ENCODE results near the gene ATXN7L3.

Gene ATXN7L3

DNA sequence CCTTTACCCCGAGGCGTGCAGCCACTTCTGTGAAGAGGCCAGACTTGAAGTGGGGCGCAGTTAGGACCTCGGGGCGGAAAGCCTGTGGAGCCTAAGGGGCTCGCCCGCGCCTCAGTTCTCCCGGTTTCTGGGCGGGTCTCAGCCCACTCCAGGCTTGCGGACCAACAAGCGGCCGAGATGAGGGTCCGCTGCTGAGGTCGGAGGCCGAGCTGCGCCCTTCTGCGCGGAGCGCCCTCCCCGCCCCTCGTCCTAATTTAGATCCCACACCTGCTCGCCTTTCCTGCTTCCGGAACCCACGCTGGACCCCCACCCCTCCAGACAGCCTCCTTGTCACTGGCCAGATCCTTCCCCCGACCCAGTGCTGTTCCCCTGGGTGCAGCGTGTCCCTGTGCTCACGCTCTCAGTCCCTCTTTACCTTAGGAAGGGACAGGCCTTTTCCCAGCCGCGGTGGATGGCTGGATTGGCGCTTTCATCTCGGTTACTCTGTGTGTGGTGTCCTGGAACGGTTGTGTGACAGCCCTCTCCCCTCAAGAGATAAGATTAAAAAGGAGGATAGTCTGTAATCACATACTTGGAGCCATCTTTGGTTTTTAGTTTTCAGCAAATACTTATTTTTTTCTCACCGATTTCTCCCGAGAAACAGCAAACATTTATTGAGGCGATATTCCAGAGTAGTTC lies 933 bp upstream of the ATXN7L3 start:
- no peak for DNase-seq (ENCODE audit: low read depth)

DNA sequence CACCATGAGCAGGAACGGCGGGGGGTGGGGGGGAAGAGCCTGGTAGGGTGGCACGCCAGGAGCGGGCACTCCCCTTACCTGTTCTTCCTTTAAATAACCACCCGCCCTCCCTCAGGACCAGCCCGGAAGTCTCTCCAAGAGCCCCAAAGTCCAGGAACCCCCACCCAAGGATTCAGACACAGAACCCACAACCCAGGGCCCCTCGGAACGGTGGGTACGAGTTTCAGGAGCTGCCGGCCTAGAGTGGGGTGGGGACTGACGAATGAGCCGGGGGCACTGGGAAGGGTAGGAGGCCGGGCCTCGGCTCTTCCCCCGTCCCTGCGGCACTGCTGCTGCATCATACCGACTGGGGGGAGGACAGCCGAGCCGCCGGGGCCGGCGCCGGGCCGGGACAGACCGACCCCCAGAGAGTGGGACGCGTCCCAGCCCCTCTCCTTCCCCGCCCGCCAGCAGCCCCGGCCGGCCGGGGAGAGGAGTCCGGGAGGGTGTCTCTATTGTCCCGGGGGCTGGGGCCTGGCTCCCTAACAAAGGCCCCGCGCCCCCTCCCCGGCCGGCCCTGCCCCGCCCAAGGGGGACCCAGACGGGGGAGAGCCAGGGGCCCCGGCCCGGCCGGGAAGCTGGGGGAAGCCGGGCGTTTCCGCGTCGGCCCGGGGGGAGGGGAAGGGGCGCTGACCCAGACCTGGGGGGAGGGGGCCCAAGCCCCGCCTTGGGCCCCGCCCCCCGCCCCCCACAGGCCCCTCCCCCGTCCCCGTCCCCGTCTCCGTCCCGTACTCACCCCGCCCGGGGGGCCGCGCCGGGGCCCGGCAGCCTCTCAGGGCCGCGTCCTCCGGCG lies 747 bp downstream of the ATXN7L3 start:
- DNase-seq (ENCODE audit: low read depth) = peak; percentile 54

DNA sequence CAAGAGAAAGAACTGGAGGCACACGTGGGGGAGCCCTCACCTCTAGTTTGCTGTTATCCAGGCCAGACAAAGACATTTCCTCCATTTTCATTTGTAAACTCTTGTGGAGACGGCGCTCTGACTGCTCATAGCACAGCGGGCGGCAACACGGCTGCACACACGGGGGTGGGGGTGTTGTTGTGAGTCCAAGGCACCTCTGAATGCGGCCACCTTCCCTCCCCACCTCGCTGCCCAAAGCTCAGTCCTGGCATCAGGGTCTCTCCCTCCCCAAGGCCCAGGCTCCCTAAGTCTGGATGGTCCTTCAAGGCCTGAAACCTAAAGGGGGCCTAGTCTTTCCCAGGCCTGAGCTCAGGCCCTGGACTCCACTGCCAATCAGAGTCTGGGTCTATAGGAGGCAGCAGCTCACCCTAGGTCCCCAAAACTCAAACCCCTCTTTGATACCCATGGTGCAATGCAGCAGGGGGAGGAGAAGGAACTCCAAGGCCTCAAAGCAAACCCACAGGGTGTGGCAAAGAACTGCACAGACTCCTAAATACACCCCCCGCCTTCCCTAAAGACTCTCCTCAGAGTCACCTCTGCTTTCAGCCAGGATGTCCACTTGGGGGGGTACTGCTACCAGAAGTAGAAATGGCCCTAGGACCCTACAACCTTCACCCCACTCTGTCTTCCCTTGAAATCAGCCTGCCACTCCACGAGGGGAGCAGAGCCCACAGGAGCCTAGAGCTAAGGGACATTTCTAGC lies 1.5 kb downstream of the ATXN7L3 start:
- no peak for DNase-seq (ENCODE audit: low read depth)

- no peak for DNase-seq (ENCODE audit: low read depth)
Observed at GRCh38 chr17:44197107-44197506, 2.6 kb downstream of the ATXN7L3 start.

GRCh38 chr17:44193326-44194084 lies 6.2 kb downstream of the ATXN7L3 start:
- DNase-seq (ENCODE audit: low read depth) = no peak

- DNase-seq (ENCODE audit: low read depth) = no peak
Observed at GRCh38 chr17:44192750-44193149, 6.9 kb downstream of the ATXN7L3 start.

DNA sequence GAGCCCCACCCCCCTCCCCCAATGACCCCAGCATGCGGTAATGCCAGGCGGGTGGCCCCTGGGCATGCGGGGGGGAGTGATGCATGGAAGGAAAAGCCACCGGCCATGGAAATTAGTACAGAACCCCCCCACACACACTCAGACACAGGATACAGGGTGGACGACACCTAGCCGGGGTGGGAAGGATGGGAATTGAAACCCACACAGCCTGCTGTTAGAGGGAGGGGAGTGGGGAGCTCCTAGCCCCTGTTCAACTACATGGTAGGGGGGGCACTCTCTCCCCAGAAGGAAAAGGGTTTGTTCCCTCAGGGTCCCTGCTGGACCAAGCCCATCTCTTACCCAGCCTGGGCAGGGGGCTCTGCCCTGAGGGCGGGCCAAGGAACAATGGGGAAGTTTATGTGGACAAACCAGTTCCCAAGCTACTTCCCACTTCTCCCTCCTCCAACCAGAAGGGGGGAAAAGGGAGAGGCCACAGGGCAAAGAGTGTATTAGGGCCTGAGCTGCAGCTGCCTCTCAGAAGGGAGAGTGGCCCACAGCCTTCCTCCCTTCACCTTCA lies 7.7 kb downstream of the ATXN7L3 start:
- no peak for DNase-seq (ENCODE audit: low read depth)

DNA sequence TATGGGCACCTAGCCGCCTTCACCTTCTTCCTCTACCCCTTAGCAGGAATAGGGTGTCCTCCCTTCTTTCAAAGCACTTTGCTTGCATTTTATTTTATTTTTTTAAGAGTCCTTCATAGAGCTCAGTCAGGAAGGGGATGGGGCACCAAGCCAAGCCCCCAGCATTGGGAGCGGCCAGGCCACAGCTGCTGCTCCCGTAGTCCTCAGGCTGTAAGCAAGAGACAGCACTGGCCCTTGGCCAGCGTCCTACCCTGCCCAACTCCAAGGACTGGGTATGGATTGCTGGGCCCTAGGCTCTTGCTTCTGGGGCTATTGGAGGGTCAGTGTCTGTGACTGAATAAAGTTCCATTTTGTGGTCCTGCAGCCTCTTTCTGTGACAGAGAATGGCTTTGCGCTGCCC lies 8.3 kb downstream of the ATXN7L3 start:
- no peak for DNase-seq (ENCODE audit: low read depth)

GRCh38 chr17:44190481-44190880 lies 9.2 kb downstream of the ATXN7L3 start:
- DNase-seq (ENCODE audit: low read depth) = no peak

GRCh38 chr17:44188576-44189403 lies 10.9 kb downstream of the ATXN7L3 start:
- DNase-seq (ENCODE audit: low read depth) = no peak

- DNase-seq (ENCODE audit: low read depth) = no peak
Observed at GRCh38 chr17:44187131-44187899, 12.4 kb downstream of the ATXN7L3 start.

DNA sequence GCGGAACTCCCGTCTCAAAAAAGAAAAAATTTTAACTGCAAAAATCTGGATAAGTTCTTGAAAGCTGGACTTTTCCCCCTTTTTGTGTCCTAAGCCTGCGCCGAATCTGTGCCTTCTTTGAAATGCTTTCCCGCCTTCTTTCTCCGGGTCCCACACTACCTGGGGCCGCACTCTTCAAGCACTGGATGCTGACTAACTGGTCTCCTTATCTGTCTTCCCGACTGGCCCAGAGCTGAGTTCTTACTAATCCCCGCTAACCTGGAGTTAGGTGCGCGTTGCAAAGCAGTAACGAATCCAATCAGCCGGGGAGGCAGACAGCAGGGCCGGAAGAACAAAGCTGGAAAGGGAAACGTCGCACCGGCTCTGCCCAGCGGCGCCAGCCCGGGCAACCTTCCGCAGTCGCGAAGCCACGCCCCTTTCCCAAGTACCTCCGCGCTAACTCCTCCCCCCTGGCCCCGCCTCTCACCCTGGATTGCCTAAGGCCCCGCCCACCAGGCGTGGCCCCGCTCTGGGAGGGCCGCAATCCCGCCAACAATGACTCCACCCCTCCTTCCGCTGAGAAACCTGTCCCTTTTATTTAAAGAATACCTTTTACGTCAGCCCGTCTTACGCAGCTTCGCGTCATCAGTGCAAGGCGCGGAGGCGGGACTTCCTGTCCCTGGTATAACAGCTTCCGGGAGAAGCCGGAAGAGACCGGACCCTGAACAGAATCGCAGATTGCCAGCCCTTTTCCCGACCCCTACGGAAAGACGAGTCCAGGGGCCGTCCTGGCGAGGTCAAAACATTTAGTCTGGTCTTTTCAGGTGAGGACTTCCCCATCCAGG lies 13.2 kb downstream of the ATXN7L3 start, which contains the start of gene TMUB2:
Gene TMUB2, plus strand, starts transcription at position 666 of the 824 bp plus-strand sequence. CDS start 737 bp downstream, outside the sequence.
- peak; percentile 99 for DNase-seq (ENCODE audit: low read depth)

DNA sequence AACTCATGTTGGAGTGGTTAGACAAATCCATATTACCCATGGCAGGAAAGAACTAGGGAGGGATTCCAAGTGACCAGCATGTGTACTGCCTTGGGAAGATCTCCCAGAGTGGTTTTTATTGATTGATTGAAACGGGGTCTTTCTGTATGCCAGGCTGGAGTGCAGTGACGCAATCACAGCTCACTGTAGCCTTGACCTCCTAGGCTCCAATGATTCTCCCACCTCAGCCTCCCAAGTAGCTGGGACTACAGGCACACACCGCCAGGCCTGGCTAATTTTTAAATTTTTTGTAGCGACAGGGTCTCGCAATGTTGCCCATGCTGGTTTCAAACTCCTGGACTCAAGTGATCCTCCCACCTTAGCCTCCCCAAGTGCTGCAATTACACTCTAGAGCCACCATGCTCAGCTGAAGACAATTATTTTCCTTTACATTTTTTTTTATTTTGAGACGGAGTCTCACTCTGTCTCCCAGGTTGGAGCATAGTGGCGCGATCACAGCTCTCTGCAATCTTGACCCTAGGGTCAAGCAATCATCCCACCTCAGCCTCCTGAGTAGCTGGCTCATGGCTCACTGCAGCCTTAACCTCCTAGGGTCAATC lies 15.4 kb downstream of the ATXN7L3 start:
- no peak for DNase-seq (ENCODE audit: low read depth)

DNA sequence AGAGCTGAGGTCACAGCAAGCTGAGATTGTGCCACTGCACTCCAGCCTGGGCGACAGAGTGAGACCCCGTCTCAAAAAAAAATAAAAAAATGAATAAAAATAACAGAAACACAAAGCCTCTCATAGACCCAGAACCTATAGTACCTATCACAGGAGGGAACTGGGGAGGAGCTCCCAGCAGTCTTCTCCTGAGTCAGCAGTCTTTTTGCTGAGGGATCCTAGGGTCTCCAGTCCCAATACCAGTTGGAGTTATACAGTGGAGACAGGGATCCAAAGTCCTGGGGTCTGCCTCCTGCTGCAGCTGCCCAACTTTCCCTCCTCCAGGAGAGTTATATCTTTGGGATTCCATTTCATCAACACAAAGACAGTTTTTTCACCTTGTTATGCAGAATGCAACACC lies 16.7 kb downstream of the ATXN7L3 start:
- no peak for DNase-seq (ENCODE audit: low read depth)

- no peak for DNase-seq (ENCODE audit: low read depth)
Observed at GRCh38 chr17:44178133-44178532, 21.6 kb downstream of the ATXN7L3 start.

GRCh38 chr17:44177640-44178039 lies 22.0 kb downstream of the ATXN7L3 start:
- DNase-seq (ENCODE audit: low read depth) = no peak

- no peak for DNase-seq (ENCODE audit: low read depth)
Observed at GRCh38 chr17:44176671-44177501, 22.8 kb downstream of the ATXN7L3 start.

DNA sequence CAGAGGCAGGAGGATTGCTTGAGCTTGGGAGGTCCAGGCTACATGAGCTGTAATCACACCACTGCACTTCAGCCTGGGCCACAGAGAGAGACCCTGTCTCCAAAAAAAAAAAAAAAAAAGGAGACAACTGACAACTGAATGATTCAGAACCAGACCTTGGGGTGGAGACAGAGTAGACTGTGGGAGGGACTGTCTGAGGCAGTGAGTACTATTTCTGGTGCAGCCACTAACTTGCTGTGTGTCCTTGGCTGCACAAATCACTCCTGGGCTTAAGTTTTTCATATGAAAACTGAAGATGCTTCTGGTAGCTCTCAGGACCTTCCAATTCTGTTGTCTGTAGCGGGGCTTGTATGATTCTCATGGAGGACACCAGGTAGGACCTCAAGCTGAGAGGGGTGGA lies 23.4 kb downstream of the ATXN7L3 start:
- no peak for DNase-seq (ENCODE audit: low read depth)
